HL-60 (cell line): ENCODE data around the gene FLYWCH2.

Source experiments
- CTCF ChIP-seq: IDR thresholded peaks from one replicate; pipeline ENCODE4 v1.5.1; 2011; ENCODE audit warnings: low read length, control low read depth, inconsistent platforms; ENCODE audit not compliant: insufficient read depth
- POLR2AphosphoS5 ChIP-seq: IDR thresholded peaks from 2 replicates; pipeline ENCODE4 v1.6.1; 2012; ENCODE audit warnings: low read depth
- REST ChIP-seq: IDR thresholded peaks from 2 replicates; pipeline ENCODE4 v1.6.1; 2012; ENCODE audit warnings: low read depth; ENCODE audit not compliant: insufficient replicate concordance

- TF ChIP-seq CTCF (no peak), POLR2AphosphoS5 (no peak), REST (no peak)
These were observed 1.0 kb downstream of the FLYWCH2 start for GRCh38 chr16:2884041-2884451.
